DMS 273 (cell line): ENCODE measurements around the gene IFNL4.
A peak's percentile ranks its signal among the peaks of the same experiment; 100 is the strongest.

Experiments
- DNase-seq: peaks from one replicate; lab custom pipeline; 2025; ENCODE audit not compliant: unreplicated experiment; lab: John Stamatoyannopoulos, UW

Gene IFNL4

GRCh38 chr19:39196860-39197562 lies 51.6 kb downstream of the IFNL4 start, which contains the start of gene NCCRP1:
TSS of gene NCCRP1 (plus strand) at chr19:39196964. CDS start at chr19:39196983, 19 bp downstream.
- DNase-seq: peak; percentile 50

- DNase-seq: no peak
Measured at GRCh38 chr19:39196320-39196719, 52.3 kb downstream of the IFNL4 start.
